T-helper 1 cell (primary cell): ENCODE data around the gene HOXB1.

ENCODE experiments used
- DNase-seq, 5 donors: peaks; one replicate each; pipeline ENCODE4 v3.0.0-alpha.2; 2012 to 2020

Gene HOXB1

GRCh38 chr17:48567209-48567608, 36.4 kb upstream of the HOXB1 start:
- no peak for DNase-seq

DNA sequence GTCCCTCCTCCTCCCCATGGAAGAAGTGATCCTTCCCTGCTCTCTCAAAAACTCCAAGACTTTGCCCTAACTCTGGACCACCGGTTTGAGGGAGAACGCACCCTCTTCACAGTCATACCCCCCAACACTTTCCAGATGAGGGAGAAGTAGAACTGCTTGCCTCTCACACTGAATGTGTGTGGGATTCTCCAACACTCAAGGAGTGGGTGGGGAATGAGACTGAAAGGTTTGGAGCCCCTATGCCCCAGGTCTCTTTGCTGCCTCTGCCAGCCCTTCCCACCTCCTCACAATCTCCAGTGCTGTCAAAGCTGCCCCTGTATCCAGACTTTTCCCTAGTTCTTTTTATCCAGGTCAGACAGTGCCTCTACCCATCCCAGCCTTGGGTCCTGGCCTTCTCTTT, 35.9 kb upstream of the HOXB1 start:
- DNase-seq, result no peak

DNA sequence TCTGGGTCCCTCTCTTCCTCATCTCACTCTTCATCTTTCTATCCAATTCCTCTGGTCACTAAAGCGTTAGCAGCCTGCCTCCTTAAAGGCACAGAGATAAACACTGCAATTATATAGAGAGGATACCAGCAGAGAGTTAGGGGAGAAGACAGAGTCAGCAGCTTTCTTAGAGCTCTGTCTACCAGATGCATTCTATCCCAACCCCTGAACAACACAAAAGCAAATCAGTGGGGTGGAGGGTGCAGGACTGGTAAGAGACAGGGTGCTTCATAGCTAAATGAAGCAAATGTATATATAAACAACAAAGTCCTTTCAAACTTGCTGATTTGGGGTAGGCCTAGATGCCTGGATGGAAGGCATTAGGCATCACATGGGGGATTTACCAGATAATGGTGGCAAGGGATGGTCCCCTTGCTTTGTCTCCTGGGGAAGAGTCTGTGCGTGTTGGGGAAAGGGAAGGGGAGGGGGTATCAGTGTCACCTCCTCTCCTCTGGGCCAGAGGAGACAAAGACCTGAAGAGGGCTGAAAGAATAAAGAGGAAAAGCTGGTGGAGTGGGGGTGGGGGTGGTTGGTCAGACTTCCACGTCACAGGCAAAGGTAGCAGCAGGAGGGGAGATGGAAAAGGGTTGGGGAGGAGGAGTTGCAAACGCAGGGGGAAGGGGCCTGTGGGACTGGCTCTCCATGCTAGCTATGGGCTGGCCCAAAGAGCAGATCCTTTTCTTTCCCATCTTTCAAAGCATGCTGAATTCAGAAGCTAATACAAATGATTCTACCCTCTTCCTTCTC, 35.3 kb upstream of the HOXB1 start:
- no peak for DNase-seq

- no peak for DNase-seq
Measured at GRCh38 chr17:48565022-48565554, 34.3 kb upstream of the HOXB1 start.

DNA sequence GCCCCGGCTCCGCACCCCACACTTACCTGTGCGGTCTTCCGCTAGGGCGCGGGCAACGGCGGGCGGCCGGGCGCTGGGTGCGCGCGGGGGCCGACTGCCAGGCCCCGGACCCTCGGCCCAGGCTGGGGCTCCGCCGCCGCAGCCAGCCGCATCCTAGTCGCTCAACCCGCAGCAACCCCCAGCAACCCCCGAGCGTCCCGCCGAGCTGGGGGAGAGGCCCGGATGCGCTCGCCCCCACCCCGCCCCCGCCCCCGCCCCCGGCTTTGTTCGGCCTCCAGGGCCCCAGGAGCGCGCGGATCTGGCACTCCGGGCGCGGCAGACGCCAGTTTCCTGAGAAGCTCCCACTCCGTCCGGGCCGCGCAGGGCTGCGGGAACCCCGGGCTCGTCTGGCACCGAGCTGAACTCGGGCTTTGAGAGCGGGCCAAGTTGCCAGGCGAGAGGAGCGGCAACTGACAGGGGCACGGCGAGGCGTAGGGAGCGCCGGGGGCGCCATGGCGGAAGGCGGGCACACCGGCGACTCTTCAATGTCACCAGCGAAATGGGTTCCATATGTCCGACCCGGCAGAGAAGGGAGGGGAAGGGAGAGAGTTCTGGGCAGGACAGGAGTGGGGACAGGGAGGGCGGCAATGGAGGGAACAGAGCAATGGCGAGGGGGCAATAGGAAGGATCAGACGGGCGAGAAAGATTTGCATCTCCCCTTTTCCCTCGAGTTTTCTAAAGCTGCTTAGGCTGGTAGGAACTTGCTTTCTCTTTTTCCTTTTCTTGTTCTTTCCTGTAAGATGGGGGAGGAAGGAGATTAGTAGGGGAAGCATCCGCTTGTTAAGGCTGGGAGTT, 33.6 kb upstream of the HOXB1 start:
- DNase-seq, result no peak

DNA sequence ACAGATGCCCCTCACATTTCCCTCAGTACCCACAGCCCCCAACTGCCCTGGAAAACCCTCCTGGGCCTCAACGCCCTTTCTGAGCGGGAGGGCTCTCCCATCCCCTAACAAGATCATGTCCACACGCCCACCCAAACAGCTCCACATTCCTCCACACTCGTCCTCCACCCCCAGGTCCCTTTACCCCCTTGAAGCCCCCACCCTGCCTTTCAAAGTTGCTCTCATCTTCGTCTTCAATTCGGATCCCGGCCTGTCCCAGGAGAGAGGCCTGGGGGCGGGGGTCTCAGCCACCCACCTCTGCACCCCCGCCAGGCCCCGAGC, 33.0 kb upstream of the HOXB1 start:
- no peak for DNase-seq

GRCh38 chr17:48563385-48563838, 32.6 kb upstream of the HOXB1 start:
- no peak for DNase-seq

DNA sequence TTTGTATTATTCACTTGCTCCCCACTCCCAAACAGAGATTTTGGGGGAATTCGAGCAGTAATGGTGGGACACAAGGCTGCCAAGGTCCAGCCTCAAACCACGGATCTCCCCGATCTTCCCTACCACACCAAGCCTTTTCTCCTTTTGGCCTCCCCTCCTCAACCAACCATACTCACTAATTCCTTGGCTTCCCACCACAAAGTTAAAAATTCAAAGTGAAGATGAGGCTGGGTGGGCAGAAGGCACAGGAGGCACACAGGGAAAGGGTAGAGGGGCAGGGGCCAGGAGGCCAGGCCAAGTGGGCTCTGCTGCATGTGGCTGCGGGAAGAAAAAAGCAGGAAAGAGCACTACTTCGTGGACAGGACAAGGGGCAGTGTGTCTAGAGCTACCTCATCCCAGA, 32.1 kb upstream of the HOXB1 start:
- no peak for DNase-seq

DNA sequence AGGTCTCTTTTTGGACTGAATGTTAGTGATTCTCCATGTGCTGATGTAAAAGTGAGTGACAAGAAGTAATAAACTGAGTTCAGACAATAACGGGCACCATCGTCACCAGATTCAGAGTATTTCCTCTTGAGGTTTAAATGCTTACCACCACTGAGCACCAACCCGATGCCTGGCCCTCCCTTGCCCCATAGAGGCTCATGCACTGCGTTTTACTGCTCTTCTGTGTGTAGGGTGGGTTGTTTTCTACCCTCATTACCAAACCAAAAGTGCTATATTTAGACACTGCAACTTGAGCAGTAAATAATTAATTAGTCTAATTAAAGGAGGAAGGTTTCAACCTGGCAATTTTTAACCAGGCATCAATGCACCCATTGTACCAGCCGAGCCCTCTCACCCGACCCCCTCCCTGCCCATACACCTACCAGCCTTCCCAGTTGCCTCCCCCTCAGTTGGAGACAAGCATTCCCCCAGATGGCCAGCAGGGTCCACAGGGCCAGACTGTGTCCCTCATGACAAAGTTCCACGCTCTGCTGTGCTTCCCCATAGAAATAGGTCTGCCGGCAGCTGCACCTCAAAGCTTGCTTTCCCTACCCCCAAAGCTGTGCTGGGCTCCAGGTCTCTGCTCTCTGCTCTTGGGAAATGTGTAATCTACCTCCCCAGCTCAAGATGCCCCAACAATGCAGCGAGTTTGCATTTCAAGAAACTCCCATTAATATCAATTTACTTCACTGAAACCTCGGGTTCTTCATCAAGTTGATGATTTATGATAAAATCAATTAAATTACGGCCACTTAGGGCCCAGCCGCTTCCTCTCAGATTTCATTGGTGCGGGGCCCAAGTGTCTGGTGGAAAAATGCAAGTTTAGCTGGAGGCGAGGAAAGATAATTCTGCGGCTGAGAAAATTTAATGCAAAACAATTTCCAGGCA, 31.3 kb upstream of the HOXB1 start:
- no peak for DNase-seq

GRCh38 chr17:48559840-48560817, 29.3 kb upstream of the HOXB1 start:
- DNase-seq, result no peak

- DNase-seq, result no peak
Measured at GRCh38 chr17:48559122-48559839, 28.5 kb upstream of the HOXB1 start.

- no peak for DNase-seq
Measured at GRCh38 chr17:48558831-48559121, 28.0 kb upstream of the HOXB1 start.

DNA sequence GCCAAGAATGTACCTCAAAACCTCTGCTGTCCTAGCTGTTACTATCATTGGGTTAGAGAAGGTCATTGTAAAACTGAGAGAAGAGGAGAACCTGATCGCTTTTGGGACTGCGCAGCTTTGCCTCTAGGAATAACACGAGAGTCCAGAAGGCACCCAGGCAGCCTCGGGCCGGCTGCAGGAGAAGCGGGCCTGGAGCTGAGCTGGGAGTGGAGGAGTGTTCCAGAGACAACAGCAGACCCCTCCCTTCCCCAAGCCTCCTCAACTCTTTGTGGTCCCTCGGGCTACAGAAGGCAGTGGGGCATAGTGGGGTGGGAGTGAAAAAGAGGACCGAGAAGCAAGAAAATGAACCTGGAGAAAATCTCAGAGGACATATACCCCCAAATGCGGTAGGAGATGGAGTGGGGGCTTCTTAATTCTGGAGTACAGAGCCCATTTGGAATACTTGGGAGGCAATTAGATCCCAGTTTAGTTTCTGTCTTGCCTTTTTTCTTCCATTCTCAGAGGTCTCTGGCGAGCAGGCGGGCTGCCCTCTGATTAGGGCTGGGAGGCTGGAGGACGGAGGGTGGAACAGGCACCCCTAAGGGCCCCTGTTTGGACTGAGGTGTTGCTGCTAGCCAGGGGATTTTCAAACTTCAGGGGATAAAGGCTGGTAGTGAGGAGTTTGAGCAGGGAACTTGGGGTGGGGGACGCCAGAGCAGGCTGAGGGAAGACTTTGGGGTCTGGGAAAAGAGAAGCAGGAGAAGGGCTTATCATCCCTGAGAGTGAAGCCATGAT, 27.4 kb upstream of the HOXB1 start:
- DNase-seq, result no peak

- no peak for DNase-seq
Measured at GRCh38 chr17:48556576-48557401, 26.0 kb upstream of the HOXB1 start.

GRCh38 chr17:48556229-48556575, 25.4 kb upstream of the HOXB1 start:
- DNase-seq, result no peak

DNA sequence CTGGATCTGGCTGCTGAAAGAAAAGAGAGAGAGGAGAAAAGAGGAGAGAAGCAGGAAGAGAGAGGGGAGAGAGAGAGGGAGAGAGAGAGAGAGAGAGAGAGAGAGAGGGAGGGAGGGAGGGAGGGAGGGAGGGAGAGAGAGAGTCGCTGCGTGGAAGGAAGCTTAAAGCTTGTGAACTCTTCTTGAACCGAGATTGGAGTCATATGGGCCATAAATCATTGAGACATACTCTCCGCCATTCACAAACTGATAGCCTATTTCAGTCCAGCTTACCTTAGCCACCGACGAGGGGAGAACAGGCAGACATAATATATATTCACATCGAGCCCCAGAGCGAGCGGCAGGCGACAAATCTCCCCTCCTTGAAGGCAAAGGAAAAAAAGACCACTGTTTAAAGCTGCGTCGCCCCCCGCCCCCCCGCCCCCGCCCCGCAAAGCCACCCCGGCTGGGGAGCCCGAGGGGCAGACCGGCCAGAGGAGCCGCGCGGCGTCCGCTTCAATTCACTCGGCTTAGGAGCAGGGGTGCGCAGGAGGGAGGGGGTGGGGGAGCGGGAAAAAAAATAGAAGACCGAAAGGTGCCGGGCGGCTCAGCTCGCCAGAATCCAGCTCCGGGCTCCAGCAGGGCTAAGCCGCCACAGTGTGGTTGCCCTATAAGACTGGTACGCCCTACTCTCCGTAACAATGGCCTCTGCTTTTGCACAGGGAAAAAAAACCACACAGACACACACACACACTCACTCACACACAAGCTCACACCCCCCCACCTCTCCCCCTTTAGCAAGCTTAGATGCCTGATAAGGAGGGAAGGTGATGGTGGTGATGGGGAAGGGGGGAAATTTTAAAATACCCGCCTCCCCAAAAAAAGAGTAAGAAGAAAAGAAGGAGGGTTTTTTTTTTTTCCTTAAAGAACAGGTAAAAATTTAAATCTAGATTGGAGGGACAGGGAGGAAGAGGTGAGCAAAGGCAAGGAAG, 24.7 kb upstream of the HOXB1 start:
- DNase-seq, result no peak

DNA sequence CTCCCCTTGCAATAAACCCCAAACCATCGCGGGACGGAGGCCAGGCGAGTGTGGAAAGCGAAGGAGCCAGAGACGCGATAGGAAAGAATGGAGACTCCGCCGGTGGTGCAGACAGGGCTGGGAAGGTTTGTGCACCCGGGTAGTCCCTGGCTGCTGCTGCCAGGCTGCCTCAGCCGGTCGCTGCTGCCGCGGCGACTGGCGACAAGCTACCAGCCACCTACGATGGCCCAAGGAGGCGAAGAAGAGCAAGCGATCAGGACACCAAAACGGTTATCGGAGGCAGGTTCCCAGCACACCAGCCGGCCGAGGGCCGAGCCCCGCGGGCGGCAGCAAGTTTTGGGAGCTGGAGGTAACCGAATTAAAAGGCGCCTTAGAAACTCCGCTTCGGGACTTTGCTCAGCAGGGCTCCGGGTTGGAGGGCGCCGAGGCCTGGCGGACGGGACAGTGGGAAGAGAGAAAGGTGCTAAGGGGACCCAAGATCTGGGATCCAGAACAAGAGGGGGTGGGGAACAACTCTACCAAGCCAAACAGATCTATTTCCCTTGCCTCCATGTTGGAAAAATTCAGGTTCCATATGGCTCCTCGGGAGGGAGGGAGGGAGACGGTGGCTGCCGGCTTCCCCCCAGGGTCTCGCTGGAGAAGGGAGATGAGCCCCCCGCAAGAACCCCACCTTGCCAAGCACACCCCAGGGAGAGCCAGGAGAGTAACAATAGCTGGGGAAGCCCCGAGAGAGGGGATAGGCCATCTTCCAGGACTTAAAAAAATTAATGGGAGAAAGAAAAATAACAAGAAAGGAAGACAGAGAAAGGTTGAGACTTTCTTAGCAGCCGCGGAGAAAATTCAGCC, 23.8 kb upstream of the HOXB1 start:
- no peak for DNase-seq
